ENCODE data around the gene RNU5D-1.
A peak's percentile ranks its signal among the peaks of the same experiment; 100 is the strongest.

The RNU5D-1 gene

DNA sequence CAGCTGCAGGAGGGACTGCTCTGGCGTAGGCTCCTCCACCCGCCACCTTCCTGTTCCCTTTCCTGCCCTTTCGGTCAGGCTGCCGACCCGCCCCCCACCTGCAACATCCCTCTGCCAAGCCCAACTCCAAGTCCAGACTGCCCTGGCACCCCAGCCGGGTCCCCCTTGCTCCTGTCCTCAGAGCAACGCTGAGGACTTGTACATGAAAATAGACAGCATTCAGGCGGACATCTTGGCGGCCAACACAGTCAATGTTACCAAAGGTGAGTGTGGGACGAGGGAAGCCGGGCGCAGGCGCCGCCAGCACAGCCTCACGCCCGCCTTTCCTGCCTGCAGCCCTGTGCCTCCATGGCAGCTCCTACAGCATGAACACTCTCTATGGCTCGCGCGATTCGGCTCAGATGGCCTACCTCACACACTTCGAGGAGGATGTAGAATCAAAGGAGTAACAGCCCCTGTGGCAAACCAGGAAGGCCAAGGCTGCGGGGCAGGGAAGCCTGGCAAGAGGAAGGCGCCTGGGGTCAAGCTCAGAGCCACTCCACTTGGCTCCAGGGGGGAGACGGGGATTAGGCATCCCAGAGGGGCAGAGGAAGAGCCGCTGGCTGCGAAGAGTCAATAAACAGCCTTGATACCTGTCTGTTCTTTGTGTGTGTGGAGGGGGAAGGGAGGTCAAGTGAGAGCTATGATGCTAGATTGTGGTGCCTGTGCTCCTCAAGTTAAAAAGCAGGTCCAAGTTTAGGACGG, 5.8 kb downstream of the RNU5D-1 start:
- H3K9me3 ChIP-seq (ENCODE audit: control insufficient read depth, insufficient read depth, low read length), result no peaks in the 10 kb centered on the region
- H3K4me3 ChIP-seq (ENCODE audit: low read depth, low read length), result no peak overlapping the region
- H3K27me3 ChIP-seq (ENCODE audit: control insufficient read depth, insufficient read depth, low read length), result no peaks in the 10 kb centered on the region
- H3K36me3 ChIP-seq (ENCODE audit: control insufficient read depth, insufficient read depth, low read length), result no peaks in the 10 kb centered on the region
- H3K4me1 ChIP-seq (ENCODE audit: control insufficient read depth, insufficient read depth, low read length), result no peaks in the 10 kb centered on the region
- no peak overlapping the region for H3K27ac ChIP-seq (ENCODE audit: low read depth, low read length)
- H3K9ac ChIP-seq (ENCODE audit: low read depth, low read length), result no peak overlapping the region

GRCh38 chr1:44724296-44724954, 6.5 kb downstream of the RNU5D-1 start:
- Histone ChIP-seq H3K27ac (ENCODE audit: low read depth, low read length) (no peak overlapping the region), H3K36me3 (ENCODE audit: control insufficient read depth, insufficient read depth, low read length) (no peaks in the 10 kb centered on the region), H3K4me3 (ENCODE audit: low read depth, low read length) (no peak overlapping the region), H3K9ac (ENCODE audit: low read depth, low read length) (no peak overlapping the region), H3K27me3 (ENCODE audit: control insufficient read depth, insufficient read depth, low read length) (no peaks in the 10 kb centered on the region), H3K9me3 (ENCODE audit: control insufficient read depth, insufficient read depth, low read length) (no peaks in the 10 kb centered on the region), H3K4me1 (ENCODE audit: control insufficient read depth, insufficient read depth, low read length) (no peaks in the 10 kb centered on the region)

- no peak overlapping the region for H3K9ac ChIP-seq (ENCODE audit: low read depth, low read length)
- H3K27ac ChIP-seq (ENCODE audit: low read depth, low read length), result no peak overlapping the region
- no peaks in the 10 kb centered on the region for H3K9me3 ChIP-seq (ENCODE audit: control insufficient read depth, insufficient read depth, low read length)
- no peaks in the 10 kb centered on the region for H3K4me1 ChIP-seq (ENCODE audit: control insufficient read depth, insufficient read depth, low read length)
- H3K4me3 ChIP-seq (ENCODE audit: low read depth, low read length), result no peak overlapping the region
- H3K36me3 ChIP-seq (ENCODE audit: control insufficient read depth, insufficient read depth, low read length), result no peaks in the 10 kb centered on the region
- H3K27me3 ChIP-seq (ENCODE audit: control insufficient read depth, insufficient read depth, low read length), result no peaks in the 10 kb centered on the region
These were observed 7.3 kb downstream of the RNU5D-1 start for GRCh38 chr1:44723496-44724295.

DNA sequence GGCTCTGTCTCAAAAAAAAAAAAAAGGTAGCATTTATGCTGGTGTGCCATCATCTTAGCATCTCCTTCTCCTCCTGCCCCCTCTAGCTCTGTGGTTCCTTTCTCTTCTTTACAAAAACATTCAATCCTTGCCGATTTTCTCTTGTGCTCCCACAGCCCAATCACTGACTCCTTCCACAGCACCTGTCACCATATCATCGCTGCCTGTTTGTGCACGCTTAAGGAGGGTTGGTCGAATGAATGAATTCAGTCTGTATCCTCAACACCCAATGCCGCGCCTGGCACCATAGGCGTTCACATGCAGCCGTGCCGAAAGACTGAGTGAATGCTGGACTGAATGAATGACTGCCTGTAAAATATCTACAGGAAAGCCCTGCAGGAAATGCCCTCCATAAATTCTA, 7.9 kb downstream of the RNU5D-1 start:
- no peaks in the 10 kb centered on the region for H3K4me1 ChIP-seq (ENCODE audit: control insufficient read depth, insufficient read depth, low read length)
- no peaks in the 10 kb centered on the region for H3K9me3 ChIP-seq (ENCODE audit: control insufficient read depth, insufficient read depth, low read length)
- no peaks in the 10 kb centered on the region for H3K27me3 ChIP-seq (ENCODE audit: control insufficient read depth, insufficient read depth, low read length)
- H3K9ac ChIP-seq (ENCODE audit: low read depth, low read length), result no peak overlapping the region
- no peak overlapping the region for H3K4me3 ChIP-seq (ENCODE audit: low read depth, low read length)
- H3K36me3 ChIP-seq (ENCODE audit: control insufficient read depth, insufficient read depth, low read length), result no peaks in the 10 kb centered on the region
- no peak overlapping the region for H3K27ac ChIP-seq (ENCODE audit: low read depth, low read length)

GRCh38 chr1:44721485-44722361, 9.2 kb downstream of the RNU5D-1 start:
- Histone ChIP-seq H3K4me3 (ENCODE audit: low read depth, low read length) (no peak overlapping the region), H3K27ac (ENCODE audit: low read depth, low read length) (peak overlapping the region; percentile 84), H3K36me3 (ENCODE audit: control insufficient read depth, insufficient read depth, low read length) (no peaks in the 10 kb centered on the region), H3K4me1 (ENCODE audit: control insufficient read depth, insufficient read depth, low read length) (no peaks in the 10 kb centered on the region), H3K9me3 (ENCODE audit: control insufficient read depth, insufficient read depth, low read length) (no peaks in the 10 kb centered on the region), H3K27me3 (ENCODE audit: control insufficient read depth, insufficient read depth, low read length) (no peaks in the 10 kb centered on the region), H3K9ac (ENCODE audit: low read depth, low read length) (peak overlapping the region; percentile 81)

DNA sequence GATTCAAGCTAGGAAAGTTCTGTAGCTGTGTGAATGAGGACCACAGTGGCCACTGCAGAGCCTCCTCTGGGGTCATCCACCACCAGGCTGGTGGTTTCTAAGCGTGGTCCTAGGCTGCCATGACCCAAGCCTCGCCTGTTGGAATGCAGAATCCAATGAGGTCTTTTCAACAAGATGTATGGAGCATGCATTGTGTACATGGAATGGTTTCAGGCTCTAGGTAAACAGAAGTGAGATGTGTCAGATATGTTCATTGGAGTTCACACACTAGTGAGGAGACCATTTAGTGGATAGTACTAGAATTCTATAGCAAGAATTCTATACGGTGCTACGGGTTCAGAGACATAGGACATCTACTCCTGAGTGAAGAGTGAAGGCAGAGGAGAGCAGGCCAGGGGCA, 10.7 kb downstream of the RNU5D-1 start:
- Histone ChIP-seq H3K9ac (ENCODE audit: low read depth, low read length) (no peak overlapping the region), H3K4me1 (ENCODE audit: control insufficient read depth, insufficient read depth, low read length) (0 out of 2 replicates have a peak, but pooled peaks cover under 1% of the 10 kb centered on the region), H3K4me3 (ENCODE audit: low read depth, low read length) (no peak overlapping the region), H3K27me3 (ENCODE audit: control insufficient read depth, insufficient read depth, low read length) (no peaks in the 10 kb centered on the region), H3K36me3 (ENCODE audit: control insufficient read depth, insufficient read depth, low read length) (no peaks in the 10 kb centered on the region), H3K27ac (ENCODE audit: low read depth, low read length) (no peak overlapping the region), H3K9me3 (ENCODE audit: control insufficient read depth, insufficient read depth, low read length) (no peaks in the 10 kb centered on the region)

- H3K27ac ChIP-seq (ENCODE audit: low read depth, low read length), result no peak overlapping the region
- H3K4me3 ChIP-seq (ENCODE audit: low read depth, low read length), result no peak overlapping the region
- H3K9ac ChIP-seq (ENCODE audit: low read depth, low read length), result no peak overlapping the region
- H3K27me3 ChIP-seq (ENCODE audit: control insufficient read depth, insufficient read depth, low read length), result no peaks in the 10 kb centered on the region
- H3K4me1 ChIP-seq (ENCODE audit: control insufficient read depth, insufficient read depth, low read length), result peaks cover 2% of the 10 kb centered on the region; the same call in 1 of the 2 replicates
- H3K9me3 ChIP-seq (ENCODE audit: control insufficient read depth, insufficient read depth, low read length), result no peaks in the 10 kb centered on the region
- no peaks in the 10 kb centered on the region for H3K36me3 ChIP-seq (ENCODE audit: control insufficient read depth, insufficient read depth, low read length)
These were observed 11.7 kb downstream of the RNU5D-1 start for GRCh38 chr1:44719318-44719717.

DNA sequence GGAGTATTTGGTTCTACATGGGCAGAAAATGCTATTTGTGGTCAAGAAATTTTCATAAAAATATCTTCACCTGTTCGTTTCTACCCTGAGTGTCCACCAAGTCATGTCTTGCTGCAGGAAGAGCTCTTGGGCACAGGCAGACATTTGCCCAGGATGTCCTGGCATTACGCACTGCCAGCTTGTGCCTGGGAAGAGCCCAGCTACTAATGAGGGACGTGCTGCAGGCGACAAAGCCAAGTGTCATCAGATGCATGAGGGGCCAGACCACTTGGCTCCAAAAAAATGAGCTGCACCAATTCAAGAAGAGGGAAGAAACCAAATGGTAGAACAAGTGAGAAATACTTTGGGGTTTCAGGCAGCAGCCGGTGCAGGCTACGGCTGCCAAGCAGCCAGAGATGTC, 12.9 kb downstream of the RNU5D-1 start:
- Histone ChIP-seq H3K27me3 (ENCODE audit: control insufficient read depth, insufficient read depth, low read length) (no peaks in the 10 kb centered on the region), H3K9ac (ENCODE audit: low read depth, low read length) (no peak overlapping the region), H3K36me3 (ENCODE audit: control insufficient read depth, insufficient read depth, low read length) (no peaks in the 10 kb centered on the region), H3K9me3 (ENCODE audit: control insufficient read depth, insufficient read depth, low read length) (no peaks in the 10 kb centered on the region), H3K4me1 (ENCODE audit: control insufficient read depth, insufficient read depth, low read length) (peaks cover 2% of the 10 kb centered on the region; the same call in 1 of the 2 replicates), H3K27ac (ENCODE audit: low read depth, low read length) (no peak overlapping the region), H3K4me3 (ENCODE audit: low read depth, low read length) (no peak overlapping the region)

GRCh38 chr1:44717653-44718052, 13.3 kb downstream of the RNU5D-1 start:
- H3K9me3 ChIP-seq (ENCODE audit: control insufficient read depth, insufficient read depth, low read length), result no peaks in the 10 kb centered on the region
- H3K4me3 ChIP-seq (ENCODE audit: low read depth, low read length), result no peak overlapping the region
- H3K27ac ChIP-seq (ENCODE audit: low read depth, low read length), result no peak overlapping the region
- H3K36me3 ChIP-seq (ENCODE audit: control insufficient read depth, insufficient read depth, low read length), result no peaks in the 10 kb centered on the region
- H3K27me3 ChIP-seq (ENCODE audit: control insufficient read depth, insufficient read depth, low read length), result no peaks in the 10 kb centered on the region
- H3K9ac ChIP-seq (ENCODE audit: low read depth, low read length), result no peak overlapping the region
- peaks cover 2% of the 10 kb centered on the region; the same call in 1 of the 2 replicates for H3K4me1 ChIP-seq (ENCODE audit: control insufficient read depth, insufficient read depth, low read length)

DNA sequence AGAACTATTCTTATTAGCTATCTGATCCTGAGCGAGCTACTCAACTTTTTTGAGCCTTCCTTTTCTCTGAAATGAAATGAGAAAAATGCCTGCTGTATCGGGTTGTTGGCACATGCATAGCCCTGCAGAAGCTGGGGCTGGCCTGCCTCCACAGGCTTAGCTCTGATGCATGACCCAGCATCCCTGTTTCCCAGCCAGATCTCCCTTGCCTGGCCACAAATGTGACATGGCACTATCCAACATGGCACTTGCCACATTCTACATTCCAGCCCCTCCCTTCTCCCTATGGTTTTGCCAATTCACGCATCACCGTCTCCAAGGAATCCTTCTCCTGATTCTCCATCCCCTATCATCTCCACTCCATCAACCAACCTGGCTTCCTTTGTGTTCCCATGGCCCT, 13.8 kb downstream of the RNU5D-1 start:
- Histone ChIP-seq H3K27me3 (ENCODE audit: control insufficient read depth, insufficient read depth, low read length) (no peaks in the 10 kb centered on the region), H3K27ac (ENCODE audit: low read depth, low read length) (no peak overlapping the region), H3K4me1 (ENCODE audit: control insufficient read depth, insufficient read depth, low read length) (peaks cover 2% of the 10 kb centered on the region; the same call in 1 of the 2 replicates), H3K9ac (ENCODE audit: low read depth, low read length) (no peak overlapping the region), H3K4me3 (ENCODE audit: low read depth, low read length) (no peak overlapping the region), H3K36me3 (ENCODE audit: control insufficient read depth, insufficient read depth, low read length) (no peaks in the 10 kb centered on the region), H3K9me3 (ENCODE audit: control insufficient read depth, insufficient read depth, low read length) (no peaks in the 10 kb centered on the region)

All from HUES48 (cell line).